H9 (cell line): ENCODE measurements around the gene MSH6. TPM values are rescaled to one million over a fixed set of nuclear protein-coding genes. Genes with fewer than 3 reads are reported as not detected.

Source experiments
- DNase-seq: peaks from one replicate; pipeline ENCODE4 v3.0.0-alpha.2; 2017
- H2AFZ ChIP-seq: one replicate; pipeline ENCODE4 v1.6.1; 2013; ENCODE audit warnings: mild to moderate bottlenecking, low read length, control low read depth, moderate library complexity
- H2AK5ac ChIP-seq: 2 replicates; pipeline ENCODE4 v1.6.1; 2013; ENCODE audit warnings: low read length, control low read depth, mixed read lengths; ENCODE audit not compliant: insufficient read length
- H2BK120ac ChIP-seq: one replicate; pipeline ENCODE4 v1.6.1; 2013; ENCODE audit warnings: low read depth, mild to moderate bottlenecking, low read length, control low read depth, inconsistent platforms; ENCODE audit not compliant: poor library complexity, severe bottlenecking
- H2BK12ac ChIP-seq: 2 replicates; pipeline ENCODE4 v1.6.1; 2013; ENCODE audit warnings: low read length, control low read depth, mixed read lengths, low read depth; ENCODE audit not compliant: insufficient read length
- H2BK15ac ChIP-seq: 2 replicates; pipeline ENCODE4 v1.6.1; 2013; ENCODE audit warnings: low read depth, low read length, control low read depth
- H2BK20ac ChIP-seq: one replicate; pipeline ENCODE4 v1.6.1; 2013; ENCODE audit warnings: low read depth, mild to moderate bottlenecking, low read length, control low read depth, inconsistent platforms; ENCODE audit not compliant: poor library complexity, severe bottlenecking
- H2BK5ac ChIP-seq: 2 replicates; pipeline ENCODE4 v1.6.1; 2013; ENCODE audit warnings: low read length, control low read depth, mixed read lengths; ENCODE audit not compliant: insufficient read length
- H3K14ac ChIP-seq: 2 replicates; pipeline ENCODE4 v1.6.1; 2013; ENCODE audit warnings: low read length, control low read depth; ENCODE audit not compliant: insufficient read depth
- H3K18ac ChIP-seq: 2 replicates; pipeline ENCODE4 v1.6.1; 2013; ENCODE audit warnings: low read depth, mild to moderate bottlenecking, mixed read lengths, low read length, control low read depth; ENCODE audit not compliant: insufficient read length
- H3K23ac ChIP-seq: 2 replicates; pipeline ENCODE4 v1.6.1; 2013; ENCODE audit warnings: low read length, control low read depth, mixed read lengths, low read depth; ENCODE audit not compliant: insufficient read length
- H3K23me2 ChIP-seq: 2 replicates; pipeline ENCODE4 v1.6.1; 2013; ENCODE audit warnings: low read depth, mild to moderate bottlenecking, mixed read lengths, low read length, control low read depth; ENCODE audit not compliant: insufficient read length, poor library complexity, severe bottlenecking
- H3K27ac ChIP-seq: 2 replicates; pipeline ENCODE4 v1.5.1; 2013; ENCODE audit warnings: low read length, control low read depth, mixed read lengths, low read depth; ENCODE audit not compliant: insufficient read length
- H3K27me3 ChIP-seq: 2 replicates; pipeline ENCODE4 v1.6.1; 2013; ENCODE audit warnings: low read length, control low read depth, inconsistent platforms; ENCODE audit not compliant: insufficient read depth
- H3K4ac ChIP-seq: 2 replicates; pipeline ENCODE4 v1.6.1; 2013; ENCODE audit warnings: low read depth, mild to moderate bottlenecking, control low read depth, inconsistent platforms, low read length, moderate library complexity
- H3K4me1 ChIP-seq: 2 replicates; pipeline ENCODE4 v1.6.1; 2013; ENCODE audit warnings: low read length, control low read depth, inconsistent platforms; ENCODE audit not compliant: insufficient read depth
- H3K4me2 ChIP-seq: 2 replicates; pipeline ENCODE4 v1.6.1; 2013; ENCODE audit warnings: low read length, control low read depth, mixed read lengths; ENCODE audit not compliant: insufficient read length, insufficient read depth
- H3K56ac ChIP-seq: 2 replicates; pipeline ENCODE4 v1.6.1; 2013; ENCODE audit warnings: low read depth, mild to moderate bottlenecking, mixed read lengths, low read length, control low read depth; ENCODE audit not compliant: insufficient read length
- H3K79me1 ChIP-seq: 2 replicates; pipeline ENCODE4 v1.6.1; 2013; ENCODE audit warnings: low read depth, mild to moderate bottlenecking, moderate library complexity, low read length, control low read depth, inconsistent platforms; ENCODE audit not compliant: insufficient read depth, poor library complexity, severe bottlenecking
- H3K79me2 ChIP-seq: 2 replicates; pipeline ENCODE4 v1.6.1; 2013; ENCODE audit warnings: low read length, control low read depth, inconsistent platforms; ENCODE audit not compliant: insufficient read depth
- H3K9ac ChIP-seq: 2 replicates; pipeline ENCODE4 v1.6.1; 2013; ENCODE audit warnings: low read length, control low read depth, mixed read lengths; ENCODE audit not compliant: insufficient read length; ENCODE audit errors: extremely low read depth
- H3K9me3 ChIP-seq: one replicate; pipeline ENCODE4 v1.6.1; 2013; ENCODE audit warnings: low read depth, low read length, inconsistent platforms; ENCODE audit not compliant: control insufficient read depth
- H3T11ph ChIP-seq: one replicate; pipeline ENCODE4 v1.6.1; 2013; ENCODE audit warnings: mild to moderate bottlenecking, low read length, control low read depth, inconsistent platforms
- H4K20me1 ChIP-seq: one replicate; pipeline ENCODE4 v1.6.1; 2013; ENCODE audit not compliant: control insufficient read depth, insufficient read length, insufficient read depth
- H4K5ac ChIP-seq: 2 replicates; pipeline ENCODE4 v1.6.1; 2013; ENCODE audit warnings: low read depth, mild to moderate bottlenecking, mixed read lengths, low read length, control low read depth; ENCODE audit not compliant: insufficient read length
- H4K8ac ChIP-seq: replicated peaks from 2 replicates; pipeline ENCODE4 v1.6.1; 2013; ENCODE audit warnings: low read length, control low read depth, mixed read lengths, low read depth; ENCODE audit not compliant: insufficient read length
- H4K91ac ChIP-seq: 2 replicates; pipeline ENCODE4 v1.6.1; 2013; ENCODE audit warnings: low read depth, mild to moderate bottlenecking, moderate library complexity, mixed read lengths, low read length, control low read depth; ENCODE audit not compliant: insufficient read length
- H3K27ac Mint-ChIP-seq, 3 experiments: 2 replicates in 2 of 3; 3 replicates in 1 of 3; pipeline ENCODE4 v1.8.0; 2020 to 2021; ENCODE audit warnings: mixed read lengths in 3 of 3, mild to moderate bottlenecking in 1 of 3, moderate library complexity in 1 of 3
- H3K27me3 Mint-ChIP-seq: 2 replicates; pipeline ENCODE4 v1.8.0; 2021; ENCODE audit warnings: low read depth, mild to moderate bottlenecking, moderate library complexity, mixed read lengths
- H3K36me3 Mint-ChIP-seq, 3 experiments: 2 replicates in 2 of 3; 3 replicates in 1 of 3; pipeline ENCODE4 v1.8.0; 2020 to 2021; ENCODE audit warnings: low read depth in 3 of 3, mixed read lengths in 3 of 3; ENCODE audit not compliant: insufficient read depth in 1 of 3
- H3K4me1 Mint-ChIP-seq, 2 experiments: 2 replicates each; pipeline ENCODE4 v1.8.0; 2020; ENCODE audit warnings: mixed read lengths in 2 of 2
- H3K4me3 Mint-ChIP-seq, 2 experiments: 2 replicates in 1 of 2; 3 replicates in 1 of 2; pipeline ENCODE4 v1.8.0; 2020 to 2021; ENCODE audit warnings: mild to moderate bottlenecking in 2 of 2, mixed read lengths in 2 of 2, moderate library complexity in 1 of 2
- H3K9me3 Mint-ChIP-seq, 2 experiments: 2 replicates in 1 of 2; 3 replicates in 1 of 2; pipeline ENCODE4 v1.8.0; 2020; ENCODE audit warnings: mild to moderate bottlenecking in 2 of 2, mixed read lengths in 2 of 2, moderate library complexity in 1 of 2
- total RNA-seq: library from RNA; stranded (reverse); gene quantifications from 2 replicates; pipeline ENCODE4 v1.2.1, GENCODE V29; 2021
- TF ChIP-seq, protein P1 (sequence below): fragments of 200-600 bp; sonication (generic); conservative IDR thresholded peaks from 3 replicates; pipeline ENCODE4 v1.8.0; 2021; ENCODE audit warnings: antibody characterized with exemption, mild to moderate bottlenecking

The MSH6 gene
- total RNA-seq, 1 experiment from 2014 or later, result 303 TPM

DNA sequence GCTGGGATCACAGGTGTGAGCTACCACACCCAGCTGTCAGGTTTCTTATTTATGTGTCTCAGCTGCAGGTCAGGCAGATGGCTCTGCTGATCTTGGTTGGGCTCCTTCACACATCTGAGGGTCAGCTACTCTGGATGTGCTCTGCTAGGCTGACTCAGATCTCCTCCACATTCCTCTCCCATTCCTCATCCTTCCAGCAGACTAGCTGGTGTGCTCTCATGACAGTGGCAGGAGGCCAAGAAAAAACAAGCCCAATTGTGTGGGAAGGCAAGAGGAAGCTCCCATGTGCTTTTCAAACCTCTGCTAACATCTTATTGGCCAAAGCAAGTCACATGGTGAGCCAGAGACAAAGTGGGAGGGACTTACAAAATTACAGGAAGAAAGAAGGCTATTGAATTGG lies 11.7 kb upstream of the MSH6 start:
- Histone ChIP-seq H2BK120ac (no peak overlapping the region), H4K5ac (no peak overlapping the region), H3K27me3 (no peaks in the 10 kb centered on the region), H3K27ac (no peak overlapping the region), H2BK12ac (no peak overlapping the region), H3K4me1 (peaks cover 2% of the 10 kb centered on the region; the same call in 1 of the 2 replicates), H3K4me2 (no peak overlapping the region), H3K9ac (no peak overlapping the region), H4K8ac (no peak overlapping the region), H3K79me1 (no peaks in the 10 kb centered on the region), H3K18ac (no peak overlapping the region), H3T11ph (no peak overlapping the region), H2BK5ac (no peak overlapping the region), H4K20me1 (no peaks in the 10 kb centered on the region), H3K14ac (no peak overlapping the region), H3K4ac (no peak overlapping the region), H2BK20ac (no peak overlapping the region), H3K79me2 (no peaks in the 10 kb centered on the region), H4K91ac (no peak overlapping the region), H3K23ac (no peak overlapping the region), H3K56ac (no peak overlapping the region), H2BK15ac (no peak overlapping the region), H2AK5ac (no peak overlapping the region), H2AFZ (no peak overlapping the region), H3K9me3 (no peaks in the 10 kb centered on the region), H3K23me2 (no peaks in the 10 kb centered on the region)
- Mint-ChIP-seq H3K4me1 (peaks cover 14 to 15% of the 10 kb centered on the region in 2 experiments), H3K27me3 (no peaks in the 10 kb centered on the region; the same call in 1 of the 2 replicates), H3K36me3 (peaks cover 0 to 10% (median 5%) of the 10 kb centered on the region in 3 experiments; a peak in 3 of 7 replicates), H3K9me3 (peaks cover 0 to 6% of the 10 kb centered on the region in 2 experiments; a peak in 2 of 5 replicates), H3K4me3 (no peak overlapping the region), H3K27ac (no peak overlapping the region)
- no peak for DNase-seq
- TF ChIP-seq, protein P1, sequence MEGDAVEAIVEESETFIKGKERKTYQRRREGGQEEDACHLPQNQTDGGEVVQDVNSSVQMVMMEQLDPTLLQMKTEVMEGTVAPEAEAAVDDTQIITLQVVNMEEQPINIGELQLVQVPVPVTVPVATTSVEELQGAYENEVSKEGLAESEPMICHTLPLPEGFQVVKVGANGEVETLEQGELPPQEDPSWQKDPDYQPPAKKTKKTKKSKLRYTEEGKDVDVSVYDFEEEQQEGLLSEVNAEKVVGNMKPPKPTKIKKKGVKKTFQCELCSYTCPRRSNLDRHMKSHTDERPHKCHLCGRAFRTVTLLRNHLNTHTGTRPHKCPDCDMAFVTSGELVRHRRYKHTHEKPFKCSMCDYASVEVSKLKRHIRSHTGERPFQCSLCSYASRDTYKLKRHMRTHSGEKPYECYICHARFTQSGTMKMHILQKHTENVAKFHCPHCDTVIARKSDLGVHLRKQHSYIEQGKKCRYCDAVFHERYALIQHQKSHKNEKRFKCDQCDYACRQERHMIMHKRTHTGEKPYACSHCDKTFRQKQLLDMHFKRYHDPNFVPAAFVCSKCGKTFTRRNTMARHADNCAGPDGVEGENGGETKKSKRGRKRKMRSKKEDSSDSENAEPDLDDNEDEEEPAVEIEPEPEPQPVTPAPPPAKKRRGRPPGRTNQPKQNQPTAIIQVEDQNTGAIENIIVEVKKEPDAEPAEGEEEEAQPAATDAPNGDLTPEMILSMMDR, result no peak
